ENCODE measurements around the gene TMEM72. TPM values are rescaled to one million over a fixed set of nuclear protein-coding genes. Genes with fewer than 3 reads are reported as not detected.

TMEM72 gene
- total RNA-seq, 1 experiment from 2014 or later: not detected

GRCh38 chr10:44949127-44949802 lies 38.1 kb downstream of the TMEM72 start:
- H3F3A ChIP-seq (ENCODE audit: insufficient read depth, low read depth): no peaks in the 10 kb centered on the region
- BruUV-seq (replicated peaks): no TSS peak
- ChIA-PET POLR2A (ENCODE audit: unreplicated experiment) (no interaction called here), CTCF (no interaction called here)
- peaks cover 5% of the 10 kb centered on the region; the same call in 1 of the 2 replicates for H3K9me3 ChIP-seq (ENCODE audit: insufficient read depth, low read depth)
- no peak overlapping the region for H3K4me2 ChIP-seq
- no peak overlapping the region for H3K27ac ChIP-seq
- DNase-seq: no peak
- H3K4me3 ChIP-seq: no peak overlapping the region
- intact Hi-C loops (cut with micrococcal nuclease; ENCODE audit: unreplicated experiment): no loop called here
- H4K20me1 ChIP-seq (ENCODE audit: insufficient read depth): no peaks in the 10 kb centered on the region
- TF ChIP-seq, protein P1, sequence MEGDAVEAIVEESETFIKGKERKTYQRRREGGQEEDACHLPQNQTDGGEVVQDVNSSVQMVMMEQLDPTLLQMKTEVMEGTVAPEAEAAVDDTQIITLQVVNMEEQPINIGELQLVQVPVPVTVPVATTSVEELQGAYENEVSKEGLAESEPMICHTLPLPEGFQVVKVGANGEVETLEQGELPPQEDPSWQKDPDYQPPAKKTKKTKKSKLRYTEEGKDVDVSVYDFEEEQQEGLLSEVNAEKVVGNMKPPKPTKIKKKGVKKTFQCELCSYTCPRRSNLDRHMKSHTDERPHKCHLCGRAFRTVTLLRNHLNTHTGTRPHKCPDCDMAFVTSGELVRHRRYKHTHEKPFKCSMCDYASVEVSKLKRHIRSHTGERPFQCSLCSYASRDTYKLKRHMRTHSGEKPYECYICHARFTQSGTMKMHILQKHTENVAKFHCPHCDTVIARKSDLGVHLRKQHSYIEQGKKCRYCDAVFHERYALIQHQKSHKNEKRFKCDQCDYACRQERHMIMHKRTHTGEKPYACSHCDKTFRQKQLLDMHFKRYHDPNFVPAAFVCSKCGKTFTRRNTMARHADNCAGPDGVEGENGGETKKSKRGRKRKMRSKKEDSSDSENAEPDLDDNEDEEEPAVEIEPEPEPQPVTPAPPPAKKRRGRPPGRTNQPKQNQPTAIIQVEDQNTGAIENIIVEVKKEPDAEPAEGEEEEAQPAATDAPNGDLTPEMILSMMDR (conservative IDR thresholded peaks at IDR 0.05): no peak
- TF ChIP-seq EZH2 (IDR thresholded peaks at IDR 0.05; ENCODE audit: low read depth): no peak
- no peak overlapping the region for H2AFZ ChIP-seq
- H3K27me3 ChIP-seq (ENCODE audit: insufficient read depth, low read depth): no peaks in the 10 kb centered on the region
- H3K4me1 ChIP-seq (replicated peaks; ENCODE audit: insufficient read depth): no peaks in the 10 kb centered on the region
- H3K9me2 ChIP-seq (ENCODE audit: insufficient read depth): no peaks in the 10 kb centered on the region
- no peaks in the 10 kb centered on the region for H3K36me3 ChIP-seq (ENCODE audit: low read depth)
- H3K79me2 ChIP-seq (ENCODE audit: low read depth): no peaks in the 10 kb centered on the region

DNA sequence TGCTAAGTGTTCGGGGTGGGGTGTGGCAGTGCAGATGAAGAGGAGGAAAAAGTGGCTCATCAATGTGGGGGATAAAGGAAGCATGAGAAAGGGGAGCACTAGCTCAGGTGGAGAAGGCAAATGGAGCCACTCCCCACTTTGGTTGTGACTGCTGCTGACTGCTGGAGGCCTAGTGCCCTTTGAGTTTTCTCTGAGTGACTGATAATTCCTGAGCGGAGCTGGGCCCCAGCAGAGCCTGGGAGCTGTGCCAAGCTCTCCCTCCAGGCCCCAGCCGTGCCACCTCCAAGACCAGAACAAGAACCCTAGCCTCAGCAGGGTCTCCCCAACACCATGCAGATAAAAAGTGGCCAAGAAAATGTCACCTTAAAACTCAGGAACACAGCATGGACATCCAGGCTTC lies 38.8 kb downstream of the TMEM72 start:
- Histone ChIP-seq H3F3A (ENCODE audit: insufficient read depth, low read depth) (no peaks in the 10 kb centered on the region), H3K79me2 (ENCODE audit: low read depth) (no peaks in the 10 kb centered on the region), H3K4me2 (no peak overlapping the region), H3K27ac (no peak overlapping the region), H3K27me3 (ENCODE audit: insufficient read depth, low read depth) (no peaks in the 10 kb centered on the region), H3K9me3 (ENCODE audit: insufficient read depth, low read depth) (no peaks in the 10 kb centered on the region), H3K4me1 (replicated peaks; ENCODE audit: insufficient read depth) (no peaks in the 10 kb centered on the region), H3K4me3 (no peak overlapping the region), H2AFZ (no peak overlapping the region), H3K9me2 (ENCODE audit: insufficient read depth) (no peaks in the 10 kb centered on the region), H4K20me1 (ENCODE audit: insufficient read depth) (no peaks in the 10 kb centered on the region), H3K36me3 (ENCODE audit: low read depth) (no peaks in the 10 kb centered on the region)
- intact Hi-C loops (cut with micrococcal nuclease; ENCODE audit: unreplicated experiment): no loop called here
- CTCF ChIA-PET: no interaction called here
- POLR2A ChIA-PET (ENCODE audit: unreplicated experiment): no interaction called here
- TF ChIP-seq, protein P1 (conservative IDR thresholded peaks at IDR 0.05): no peak
- no peak for TF ChIP-seq EZH2 (IDR thresholded peaks at IDR 0.05; ENCODE audit: low read depth)
- BruUV-seq (replicated peaks): no TSS peak
- no peak for DNase-seq

DNA sequence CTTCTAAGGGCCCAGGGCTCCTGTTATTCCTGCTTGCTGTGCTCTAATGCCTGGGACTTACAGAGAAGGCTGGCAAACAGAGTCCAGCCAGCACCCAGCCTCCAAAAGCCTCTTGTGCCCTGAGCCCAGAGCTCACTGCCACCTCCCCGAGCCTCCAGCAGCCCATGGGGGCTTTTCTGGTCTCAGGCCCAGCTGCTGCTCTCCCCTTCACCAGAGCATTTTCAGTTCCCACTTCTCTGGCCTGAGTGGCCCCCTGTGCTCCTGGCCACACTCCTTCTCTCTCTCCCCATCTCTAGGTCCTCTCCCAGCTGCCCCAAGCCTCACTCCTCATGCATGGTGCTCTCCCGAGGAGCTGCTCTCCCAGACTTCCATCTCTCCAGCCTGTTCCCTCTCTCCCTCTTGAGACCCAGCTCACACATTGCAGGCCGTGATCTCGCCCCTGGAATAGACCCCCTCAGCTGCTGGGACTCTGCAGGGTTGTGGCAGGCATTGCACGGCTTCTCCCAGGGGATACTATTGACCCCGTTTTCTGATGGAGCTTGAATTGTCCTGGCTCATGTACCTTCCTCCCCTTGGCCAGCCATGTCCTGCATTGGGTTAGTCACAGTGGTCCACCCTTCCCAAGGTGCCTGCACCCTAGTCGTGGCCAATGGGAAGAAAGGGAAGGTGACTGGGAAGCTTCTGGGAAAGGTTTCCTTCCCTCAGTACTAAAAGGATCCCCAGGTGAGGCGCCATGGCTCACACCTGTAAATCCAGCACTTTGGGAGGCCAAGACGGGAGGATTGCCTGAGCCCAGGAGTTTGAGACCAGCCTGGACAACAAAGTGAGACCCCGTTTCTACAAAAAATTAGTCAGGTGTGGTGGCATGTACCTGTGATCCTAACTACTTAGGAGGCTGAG lies 39.4 kb downstream of the TMEM72 start:
- POLR2A ChIA-PET (ENCODE audit: unreplicated experiment): no interaction called here
- intact Hi-C loops (cut with micrococcal nuclease; ENCODE audit: unreplicated experiment): no loop called here

More for the DNA sequence above, 39.4 kb downstream of the TMEM72 start:
- no peak for DNase-seq
- H3K27ac ChIP-seq: no peak overlapping the region
- no peaks in the 10 kb centered on the region for H3F3A ChIP-seq (ENCODE audit: insufficient read depth, low read depth)
- no peaks in the 10 kb centered on the region for H3K9me3 ChIP-seq (ENCODE audit: insufficient read depth, low read depth)
- no peaks in the 10 kb centered on the region for H3K9me2 ChIP-seq (ENCODE audit: insufficient read depth)
- no TSS peak for BruUV-seq (replicated peaks)
- H4K20me1 ChIP-seq (ENCODE audit: insufficient read depth): no peaks in the 10 kb centered on the region
- no peaks in the 10 kb centered on the region for H3K79me2 ChIP-seq (ENCODE audit: low read depth)
- no peaks in the 10 kb centered on the region for H3K27me3 ChIP-seq (ENCODE audit: insufficient read depth, low read depth)
- H3K36me3 ChIP-seq (ENCODE audit: low read depth): no peaks in the 10 kb centered on the region
- CTCF ChIA-PET: no interaction called here
- H2AFZ ChIP-seq: no peak overlapping the region
- H3K4me2 ChIP-seq: no peak overlapping the region
- no peak overlapping the region for H3K4me3 ChIP-seq
- no peaks in the 10 kb centered on the region for H3K4me1 ChIP-seq (replicated peaks; ENCODE audit: insufficient read depth)
- TF ChIP-seq EZH2 (IDR thresholded peaks at IDR 0.05; ENCODE audit: low read depth): no peak
- TF ChIP-seq, protein P1 (conservative IDR thresholded peaks at IDR 0.05): no peak
